GM23338 (cell line): ENCODE results near the gene OCA2. TPM values are rescaled to one million over a fixed set of nuclear protein-coding genes. Genes with fewer than 3 reads are reported as not detected.

ENCODE experiments used
- ATAC-seq: fragments of 200-7000 bp; cut with Tn5 transposase; 3 replicates; pipeline ENCODE4 v1.9.1; 2020
- DNase-seq: peaks from one replicate; pipeline ENCODE4 v3.0.0-alpha.2; 2015; ENCODE audit warnings: low spot score
- H2AFZ ChIP-seq: fragments of 200-600 bp; sonication (generic); 2 replicates; pipeline ENCODE4 v1.8.0; 2016; ENCODE audit warnings: antibody characterized with exemption, mild to moderate bottlenecking, moderate library complexity
- H3F3A ChIP-seq: fragments of 200-600 bp; sonication (generic); replicated peaks from 2 replicates; pipeline ENCODE4 v1.8.0; 2017; ENCODE audit warnings: antibody characterized with exemption, mixed run types, low read depth
- H3K27ac ChIP-seq: fragments of 200-600 bp; sonication (generic); 2 replicates; pipeline ENCODE4 v1.6.1; 2016; ENCODE audit warnings: low read depth
- H3K27me3 ChIP-seq: fragments of 200-600 bp; sonication (generic); 2 replicates; pipeline ENCODE4 v1.8.0; 2016; ENCODE audit warnings: mild to moderate bottlenecking, mixed run types, moderate library complexity; ENCODE audit not compliant: insufficient read depth
- H3K36me3 ChIP-seq: fragments of 200-600 bp; sonication (generic); 2 replicates; pipeline ENCODE4 v1.8.0; 2016; ENCODE audit warnings: mild to moderate bottlenecking; ENCODE audit not compliant: insufficient read depth
- H3K4me1 ChIP-seq: fragments of 200-600 bp; sonication (generic); 2 replicates; pipeline ENCODE4 v1.8.0; 2016; ENCODE audit warnings: mild to moderate bottlenecking, moderate library complexity; ENCODE audit not compliant: insufficient read depth
- H3K4me2 ChIP-seq: fragments of 200-600 bp; sonication (generic); 2 replicates; pipeline ENCODE4 v1.7.1; 2017; ENCODE audit warnings: mixed run types
- H3K4me3 ChIP-seq: fragments of 200-600 bp; sonication (generic); 2 replicates; pipeline ENCODE4 v1.6.1; 2016; ENCODE audit warnings: mixed run types
- H3K79me2 ChIP-seq: fragments of 200-600 bp; sonication (generic); replicated peaks from 2 replicates; pipeline ENCODE4 v1.8.0; 2017; ENCODE audit warnings: mild to moderate bottlenecking; ENCODE audit not compliant: insufficient read depth
- H3K9me2 ChIP-seq: fragments of 200-600 bp; sonication (generic); 2 replicates; pipeline ENCODE4 v1.8.0; 2017; ENCODE audit not compliant: insufficient read depth
- H4K20me1 ChIP-seq: fragments of 200-600 bp; sonication (generic); replicated peaks from 2 replicates; pipeline ENCODE4 v1.8.0; 2017; ENCODE audit warnings: mild to moderate bottlenecking; ENCODE audit not compliant: insufficient read depth
- H3K27ac Mint-ChIP-seq: 2 replicates; pipeline ENCODE4 v1.8.0; 2020; ENCODE audit warnings: inconsistent platforms, mild to moderate bottlenecking, moderate library complexity, mixed read lengths
- H3K27me3 Mint-ChIP-seq: 3 replicates; pipeline ENCODE4 v1.8.0; 2022; ENCODE audit warnings: low read depth, mild to moderate bottlenecking, moderate library complexity, mixed read lengths, inconsistent platforms; ENCODE audit not compliant: insufficient read depth, poor library complexity
- H3K36me3 Mint-ChIP-seq: 3 replicates; pipeline ENCODE4 v1.8.0; 2021; ENCODE audit warnings: low read depth, mild to moderate bottlenecking, inconsistent platforms, moderate library complexity, mixed read lengths
- H3K4me1 Mint-ChIP-seq: 3 replicates; pipeline ENCODE4 v1.8.0; 2020; ENCODE audit warnings: mild to moderate bottlenecking, inconsistent platforms, mixed read lengths
- H3K4me3 Mint-ChIP-seq: 3 replicates; pipeline ENCODE4 v1.8.0; 2021; ENCODE audit warnings: moderate library complexity, mild to moderate bottlenecking, inconsistent platforms, mixed read lengths
- H3K9me3 Mint-ChIP-seq: 3 replicates; pipeline ENCODE4 v1.8.0; 2020; ENCODE audit warnings: moderate library complexity, mild to moderate bottlenecking, inconsistent platforms, mixed read lengths
- CREB1 ChIP-seq: fragments of 250-450 bp; sonication (Bioruptor Pico); IDR thresholded peaks from 2 replicates; pipeline ENCODE4 v1.5.0; 2020; ENCODE audit warnings: low read depth, mild to moderate bottlenecking, moderate library complexity
- EZH2 ChIP-seq: fragments of 200-600 bp; sonication (generic); IDR thresholded peaks from one replicate; pipeline ENCODE4 v1.8.0; 2017; ENCODE audit warnings: antibody characterized with exemption, mild to moderate bottlenecking, low read depth; ENCODE audit not compliant: unreplicated experiment
- EZH2phosphoT487 ChIP-seq: fragments of 200-600 bp; sonication (generic); IDR thresholded peaks from one replicate; pipeline ENCODE4 v1.8.1; 2018; ENCODE audit warnings: antibody characterized with exemption; ENCODE audit not compliant: unreplicated experiment
- NANOG ChIP-seq: IDR thresholded peaks from 2 replicates; pipeline ENCODE4 v1.6.1; 2016; ENCODE audit warnings: antibody characterized with exemption, borderline replicate concordance
- POLR2AphosphoS5 ChIP-seq: IDR thresholded peaks from 2 replicates; pipeline ENCODE4 v1.6.1; 2016; ENCODE audit warnings: antibody characterized with exemption, low read depth
- ZNF114 ChIP-seq: fragments of 250-450 bp; sonication (Bioruptor Pico); IDR thresholded peaks from 2 replicates; pipeline ENCODE4 v1.5.0; 2020; ENCODE audit warnings: mild to moderate bottlenecking, moderate library complexity
- polyA plus RNA-seq: library from polyadenylated mRNA; unstranded; fragments of >200 nt; fragmentation: Nextera tagmentation; extraction: Ambion mirVana; gene quantifications from 2 replicates; pipeline ENCODE4 v1.2.1, GENCODE V29; 2016
- total RNA-seq: library from RNA; depleted of rRNA; stranded (reverse); fragments of >200 nt; shearing (Covaris generic); gene quantifications from 2 replicates; pipeline ENCODE4 v1.2.3, GENCODE V29; 2014
- TF ChIP-seq, protein P1 (sequence below): IDR thresholded peaks from 2 replicates; pipeline ENCODE4 v1.6.1; 2016; ENCODE audit warnings: antibody characterized with exemption
- TF ChIP-seq, protein P2 (sequence below): fragments of 250-450 bp; sonication (Bioruptor Pico); IDR thresholded peaks from 2 replicates; pipeline ENCODE4 v1.5.0; 2020; ENCODE audit warnings: mild to moderate bottlenecking, moderate library complexity
- TF ChIP-seq, protein P3 (sequence below): IDR thresholded peaks from one replicate; pipeline ENCODE4 v1.6.1; 2018; ENCODE audit warnings: antibody characterized with exemption; ENCODE audit not compliant: unreplicated experiment
- TF ChIP-seq, protein P4 (sequence below), 2 experiments: fragments of 200-600 bp in 1 of 2; sonication (generic) in 1 of 2; conservative IDR thresholded peaks; 2 replicates each; pipeline versions ENCODE4 v1.5.1 to v1.6.1; 2016 to 2017; ENCODE audit warnings: antibody characterized with exemption in 2 of 2, low read depth in 2 of 2, mild to moderate bottlenecking in 2 of 2, moderate library complexity in 1 of 2

Gene OCA2
- total and polyA plus RNA-seq, 2 experiments from 2014 or later: 0.40 to 0.69 TPM

DNA sequence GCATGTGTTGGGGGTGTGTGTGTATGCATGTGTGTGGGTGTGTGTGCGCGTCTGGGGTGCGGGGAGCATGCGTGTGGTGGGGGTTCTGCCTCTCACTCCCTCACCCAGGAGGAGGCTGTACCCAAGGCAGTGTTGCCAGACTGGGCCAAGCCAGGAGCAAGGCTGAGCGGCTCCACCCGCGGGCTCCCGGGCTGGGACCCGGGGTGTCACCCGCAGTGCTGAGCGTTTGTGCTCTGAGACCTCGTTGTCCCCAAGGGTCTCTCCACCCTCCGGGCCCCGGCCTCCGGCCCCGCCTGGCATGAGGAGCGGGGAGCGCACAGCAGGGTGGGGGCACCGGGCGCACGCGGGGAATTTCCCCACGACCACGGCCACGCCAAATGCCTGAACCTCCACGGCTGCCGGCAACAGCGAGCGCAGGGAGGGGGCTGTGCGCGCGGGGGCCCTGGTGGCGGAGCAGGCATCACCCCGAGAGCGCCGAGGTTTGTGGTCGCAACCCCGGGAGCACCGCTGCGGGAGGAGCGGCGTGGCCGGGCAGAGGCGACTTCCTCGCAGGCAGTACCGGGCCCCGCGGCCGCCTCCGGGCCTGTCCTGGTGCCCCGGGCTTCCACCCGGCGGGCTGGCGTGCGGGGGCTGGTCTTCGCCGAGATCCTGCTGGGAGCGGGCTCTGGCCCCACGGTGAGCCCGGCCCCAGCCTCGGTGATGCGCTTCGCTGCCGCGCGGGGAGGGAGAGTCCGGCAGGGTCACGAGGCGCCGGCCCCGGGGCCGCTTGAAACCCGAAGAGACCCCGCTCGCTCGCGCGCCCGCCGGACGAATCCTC, 7.4 kb upstream of the OCA2 start:
- Histone ChIP-seq H3K27me3 (peaks cover 38% of the 10 kb centered on the region), H3F3A (no peaks in the 10 kb centered on the region; the same call in 1 of the 2 replicates), H4K20me1 (no peaks in the 10 kb centered on the region), H3K4me2 (peak overlapping the region; percentile 88), H3K79me2 (no peaks in the 10 kb centered on the region), H3K9me2 (no peaks in the 10 kb centered on the region), H3K36me3 (no peaks in the 10 kb centered on the region), H3K27ac (no peak overlapping the region), H3K4me1 (peaks cover 4% of the 10 kb centered on the region; the same call in 1 of the 2 replicates), H2AFZ (peak overlapping the region; percentile 90), H3K4me3 (peak overlapping the region; percentile 72)
- ATAC-seq (peak; percentile 27), DNase-seq (peak; percentile 34)
- H3K27me3 Mint-ChIP-seq: peaks cover 50% of the 10 kb centered on the region
- H3K36me3 Mint-ChIP-seq: peaks cover 4% of the 10 kb centered on the region
- no peak overlapping the region for H3K27ac Mint-ChIP-seq
- TF ChIP-seq EZH2phosphoT487: no peak
- no peak for TF ChIP-seq EZH2
- TF ChIP-seq NANOG: no peak
- TF ChIP-seq CREB1 (CRISPR knock-in tag): no peak
- TF ChIP-seq, protein P1, sequence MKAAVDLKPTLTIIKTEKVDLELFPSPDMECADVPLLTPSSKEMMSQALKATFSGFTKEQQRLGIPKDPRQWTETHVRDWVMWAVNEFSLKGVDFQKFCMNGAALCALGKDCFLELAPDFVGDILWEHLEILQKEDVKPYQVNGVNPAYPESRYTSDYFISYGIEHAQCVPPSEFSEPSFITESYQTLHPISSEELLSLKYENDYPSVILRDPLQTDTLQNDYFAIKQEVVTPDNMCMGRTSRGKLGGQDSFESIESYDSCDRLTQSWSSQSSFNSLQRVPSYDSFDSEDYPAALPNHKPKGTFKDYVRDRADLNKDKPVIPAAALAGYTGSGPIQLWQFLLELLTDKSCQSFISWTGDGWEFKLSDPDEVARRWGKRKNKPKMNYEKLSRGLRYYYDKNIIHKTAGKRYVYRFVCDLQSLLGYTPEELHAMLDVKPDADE: no peak
- TF ChIP-seq ZNF114: no peak
- TF ChIP-seq, protein P2, sequence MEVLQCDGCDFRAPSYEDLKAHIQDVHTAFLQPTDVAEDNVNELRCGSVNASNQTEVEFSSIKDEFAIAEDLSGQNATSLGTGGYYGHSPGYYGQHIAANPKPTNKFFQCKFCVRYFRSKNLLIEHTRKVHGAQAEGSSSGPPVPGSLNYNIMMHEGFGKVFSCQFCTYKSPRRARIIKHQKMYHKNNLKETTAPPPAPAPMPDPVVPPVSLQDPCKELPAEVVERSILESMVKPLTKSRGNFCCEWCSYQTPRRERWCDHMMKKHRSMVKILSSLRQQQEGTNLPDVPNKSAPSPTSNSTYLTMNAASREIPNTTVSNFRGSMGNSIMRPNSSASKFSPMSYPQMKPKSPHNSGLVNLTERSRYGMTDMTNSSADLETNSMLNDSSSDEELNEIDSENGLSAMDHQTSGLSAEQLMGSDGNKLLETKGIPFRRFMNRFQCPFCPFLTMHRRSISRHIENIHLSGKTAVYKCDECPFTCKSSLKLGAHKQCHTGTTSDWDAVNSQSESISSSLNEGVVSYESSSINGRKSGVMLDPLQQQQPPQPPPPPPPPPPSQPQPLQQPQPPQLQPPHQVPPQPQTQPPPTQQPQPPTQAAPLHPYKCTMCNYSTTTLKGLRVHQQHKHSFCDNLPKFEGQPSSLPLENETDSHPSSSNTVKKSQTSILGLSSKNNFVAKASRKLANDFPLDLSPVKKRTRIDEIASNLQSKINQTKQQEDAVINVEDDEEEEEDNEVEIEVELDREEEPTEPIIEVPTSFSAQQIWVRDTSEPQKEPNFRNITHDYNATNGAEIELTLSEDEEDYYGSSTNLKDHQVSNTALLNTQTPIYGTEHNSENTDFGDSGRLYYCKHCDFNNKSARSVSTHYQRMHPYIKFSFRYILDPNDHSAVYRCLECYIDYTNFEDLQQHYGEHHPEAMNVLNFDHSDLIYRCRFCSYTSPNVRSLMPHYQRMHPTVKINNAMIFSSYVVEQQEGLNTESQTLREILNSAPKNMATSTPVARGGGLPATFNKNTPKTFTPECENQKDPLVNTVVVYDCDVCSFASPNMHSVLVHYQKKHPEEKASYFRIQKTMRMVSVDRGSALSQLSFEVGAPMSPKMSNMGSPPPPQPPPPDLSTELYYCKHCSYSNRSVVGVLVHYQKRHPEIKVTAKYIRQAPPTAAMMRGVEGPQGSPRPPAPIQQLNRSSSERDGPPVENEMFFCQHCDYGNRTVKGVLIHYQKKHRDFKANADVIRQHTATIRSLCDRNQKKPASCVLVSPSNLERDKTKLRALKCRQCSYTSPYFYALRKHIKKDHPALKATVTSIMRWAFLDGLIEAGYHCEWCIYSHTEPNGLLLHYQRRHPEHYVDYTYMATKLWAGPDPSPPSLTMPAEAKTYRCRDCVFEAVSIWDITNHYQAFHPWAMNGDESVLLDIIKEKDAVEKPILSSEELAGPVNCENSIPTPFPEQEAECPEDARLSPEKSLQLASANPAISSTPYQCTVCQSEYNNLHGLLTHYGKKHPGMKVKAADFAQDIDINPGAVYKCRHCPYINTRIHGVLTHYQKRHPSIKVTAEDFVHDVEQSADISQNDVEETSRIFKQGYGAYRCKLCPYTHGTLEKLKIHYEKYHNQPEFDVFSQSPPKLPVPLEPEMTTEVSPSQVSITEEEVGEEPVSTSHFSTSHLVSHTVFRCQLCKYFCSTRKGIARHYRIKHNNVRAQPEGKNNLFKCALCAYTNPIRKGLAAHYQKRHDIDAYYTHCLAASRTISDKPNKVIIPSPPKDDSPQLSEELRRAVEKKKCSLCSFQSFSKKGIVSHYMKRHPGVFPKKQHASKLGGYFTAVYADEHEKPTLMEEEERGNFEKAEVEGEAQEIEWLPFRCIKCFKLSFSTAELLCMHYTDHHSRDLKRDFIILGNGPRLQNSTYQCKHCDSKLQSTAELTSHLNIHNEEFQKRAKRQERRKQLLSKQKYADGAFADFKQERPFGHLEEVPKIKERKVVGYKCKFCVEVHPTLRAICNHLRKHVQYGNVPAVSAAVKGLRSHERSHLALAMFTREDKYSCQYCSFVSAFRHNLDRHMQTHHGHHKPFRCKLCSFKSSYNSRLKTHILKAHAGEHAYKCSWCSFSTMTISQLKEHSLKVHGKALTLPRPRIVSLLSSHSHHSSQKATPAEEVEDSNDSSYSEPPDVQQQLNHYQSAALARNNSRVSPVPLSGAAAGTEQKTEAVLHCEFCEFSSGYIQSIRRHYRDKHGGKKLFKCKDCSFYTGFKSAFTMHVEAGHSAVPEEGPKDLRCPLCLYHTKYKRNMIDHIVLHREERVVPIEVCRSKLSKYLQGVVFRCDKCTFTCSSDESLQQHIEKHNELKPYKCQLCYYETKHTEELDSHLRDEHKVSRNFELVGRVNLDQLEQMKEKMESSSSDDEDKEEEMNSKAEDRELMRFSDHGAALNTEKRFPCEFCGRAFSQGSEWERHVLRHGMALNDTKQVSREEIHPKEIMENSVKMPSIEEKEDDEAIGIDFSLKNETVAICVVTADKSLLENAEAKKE (CRISPR knock-in tag): no peak
- TF ChIP-seq, protein P3, sequence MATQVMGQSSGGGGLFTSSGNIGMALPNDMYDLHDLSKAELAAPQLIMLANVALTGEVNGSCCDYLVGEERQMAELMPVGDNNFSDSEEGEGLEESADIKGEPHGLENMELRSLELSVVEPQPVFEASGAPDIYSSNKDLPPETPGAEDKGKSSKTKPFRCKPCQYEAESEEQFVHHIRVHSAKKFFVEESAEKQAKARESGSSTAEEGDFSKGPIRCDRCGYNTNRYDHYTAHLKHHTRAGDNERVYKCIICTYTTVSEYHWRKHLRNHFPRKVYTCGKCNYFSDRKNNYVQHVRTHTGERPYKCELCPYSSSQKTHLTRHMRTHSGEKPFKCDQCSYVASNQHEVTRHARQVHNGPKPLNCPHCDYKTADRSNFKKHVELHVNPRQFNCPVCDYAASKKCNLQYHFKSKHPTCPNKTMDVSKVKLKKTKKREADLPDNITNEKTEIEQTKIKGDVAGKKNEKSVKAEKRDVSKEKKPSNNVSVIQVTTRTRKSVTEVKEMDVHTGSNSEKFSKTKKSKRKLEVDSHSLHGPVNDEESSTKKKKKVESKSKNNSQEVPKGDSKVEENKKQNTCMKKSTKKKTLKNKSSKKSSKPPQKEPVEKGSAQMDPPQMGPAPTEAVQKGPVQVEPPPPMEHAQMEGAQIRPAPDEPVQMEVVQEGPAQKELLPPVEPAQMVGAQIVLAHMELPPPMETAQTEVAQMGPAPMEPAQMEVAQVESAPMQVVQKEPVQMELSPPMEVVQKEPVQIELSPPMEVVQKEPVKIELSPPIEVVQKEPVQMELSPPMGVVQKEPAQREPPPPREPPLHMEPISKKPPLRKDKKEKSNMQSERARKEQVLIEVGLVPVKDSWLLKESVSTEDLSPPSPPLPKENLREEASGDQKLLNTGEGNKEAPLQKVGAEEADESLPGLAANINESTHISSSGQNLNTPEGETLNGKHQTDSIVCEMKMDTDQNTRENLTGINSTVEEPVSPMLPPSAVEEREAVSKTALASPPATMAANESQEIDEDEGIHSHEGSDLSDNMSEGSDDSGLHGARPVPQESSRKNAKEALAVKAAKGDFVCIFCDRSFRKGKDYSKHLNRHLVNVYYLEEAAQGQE: no peak
- TF ChIP-seq POLR2AphosphoS5: no peak
- TF ChIP-seq, protein P4, sequence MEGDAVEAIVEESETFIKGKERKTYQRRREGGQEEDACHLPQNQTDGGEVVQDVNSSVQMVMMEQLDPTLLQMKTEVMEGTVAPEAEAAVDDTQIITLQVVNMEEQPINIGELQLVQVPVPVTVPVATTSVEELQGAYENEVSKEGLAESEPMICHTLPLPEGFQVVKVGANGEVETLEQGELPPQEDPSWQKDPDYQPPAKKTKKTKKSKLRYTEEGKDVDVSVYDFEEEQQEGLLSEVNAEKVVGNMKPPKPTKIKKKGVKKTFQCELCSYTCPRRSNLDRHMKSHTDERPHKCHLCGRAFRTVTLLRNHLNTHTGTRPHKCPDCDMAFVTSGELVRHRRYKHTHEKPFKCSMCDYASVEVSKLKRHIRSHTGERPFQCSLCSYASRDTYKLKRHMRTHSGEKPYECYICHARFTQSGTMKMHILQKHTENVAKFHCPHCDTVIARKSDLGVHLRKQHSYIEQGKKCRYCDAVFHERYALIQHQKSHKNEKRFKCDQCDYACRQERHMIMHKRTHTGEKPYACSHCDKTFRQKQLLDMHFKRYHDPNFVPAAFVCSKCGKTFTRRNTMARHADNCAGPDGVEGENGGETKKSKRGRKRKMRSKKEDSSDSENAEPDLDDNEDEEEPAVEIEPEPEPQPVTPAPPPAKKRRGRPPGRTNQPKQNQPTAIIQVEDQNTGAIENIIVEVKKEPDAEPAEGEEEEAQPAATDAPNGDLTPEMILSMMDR (conservative IDR thresholded peaks at IDR 0.05; ENCODE audit: low read depth in 2 of 2): no peak
- peak overlapping the region; percentile 62 for H3K4me3 Mint-ChIP-seq
- peaks cover 12% of the 10 kb centered on the region for H3K4me1 Mint-ChIP-seq
- peaks cover 4% of the 10 kb centered on the region; the same call in 1 of the 3 replicates for H3K9me3 Mint-ChIP-seq
